22Rv1 (cell line): ENCODE measurements around the gene DPP3.

ENCODE experiments used
- H3K27ac ChIP-seq: fragments of 450-650 bp; 2 replicates; pipeline ENCODE4 v1.5.1; 2017
- ZFX ChIP-seq: fragments of 450-650 bp; IDR thresholded peaks from 2 replicates; pipeline ENCODE4 v1.6.1; 2017; ENCODE audit warnings: antibody characterized with exemption, borderline replicate concordance
- TF ChIP-seq, protein P1 (sequence below): fragments of 450-650 bp; IDR thresholded peaks from 2 replicates; pipeline ENCODE4 v1.5.1; 2017; ENCODE audit warnings: mild to moderate bottlenecking

Gene DPP3

DNA sequence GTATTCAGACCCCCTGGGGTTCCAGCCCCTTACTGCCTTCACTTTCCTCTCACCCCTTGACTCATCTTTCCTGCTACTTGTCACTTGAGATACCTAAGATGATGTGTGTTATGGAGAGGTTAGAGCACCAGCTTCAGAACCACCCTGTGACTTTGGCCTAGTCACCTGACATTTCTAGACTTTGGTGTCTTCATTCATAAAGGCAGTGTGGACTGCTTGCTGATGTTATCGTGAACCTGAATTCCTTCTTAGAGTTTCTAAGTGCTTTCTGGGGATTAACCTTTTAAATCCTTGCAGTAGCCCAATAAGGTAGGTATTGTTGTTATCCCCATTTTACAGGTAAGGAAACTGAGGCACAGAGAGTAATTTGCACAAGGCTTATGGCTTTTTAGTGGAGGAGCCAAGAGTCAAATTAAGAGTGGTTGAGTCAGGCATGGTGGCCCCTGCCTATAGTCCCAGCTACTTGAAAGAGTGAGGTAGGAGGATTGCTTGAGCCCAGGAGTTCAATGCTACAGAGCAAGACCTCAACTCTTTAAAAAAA is 25.1 kb downstream of the DPP3 start:
- H3K27ac ChIP-seq: no peak overlapping the region

DNA sequence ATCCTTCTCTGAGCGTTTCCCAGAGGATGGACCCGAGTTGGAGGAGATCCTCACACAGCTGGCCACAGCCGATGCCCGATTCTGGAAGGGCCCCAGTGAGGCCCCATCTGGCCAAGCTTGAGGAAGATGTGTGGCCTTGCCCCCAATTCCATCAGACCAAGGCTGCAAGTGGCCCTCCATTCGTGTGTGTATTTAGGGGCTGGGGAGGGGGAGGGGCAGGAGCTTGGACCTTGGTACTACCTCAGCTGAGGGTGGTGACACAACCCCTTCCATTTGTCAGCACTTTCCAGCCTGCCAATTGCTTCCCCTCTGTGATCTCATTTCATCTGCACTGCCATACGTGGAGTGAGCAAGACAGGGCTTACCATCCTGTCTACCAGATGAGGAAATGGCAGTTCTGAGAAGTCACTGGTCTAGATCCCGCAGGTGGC is 28.9 kb downstream of the DPP3 start:
- no peak for TF ChIP-seq ZFX
- TF ChIP-seq, protein P1, sequence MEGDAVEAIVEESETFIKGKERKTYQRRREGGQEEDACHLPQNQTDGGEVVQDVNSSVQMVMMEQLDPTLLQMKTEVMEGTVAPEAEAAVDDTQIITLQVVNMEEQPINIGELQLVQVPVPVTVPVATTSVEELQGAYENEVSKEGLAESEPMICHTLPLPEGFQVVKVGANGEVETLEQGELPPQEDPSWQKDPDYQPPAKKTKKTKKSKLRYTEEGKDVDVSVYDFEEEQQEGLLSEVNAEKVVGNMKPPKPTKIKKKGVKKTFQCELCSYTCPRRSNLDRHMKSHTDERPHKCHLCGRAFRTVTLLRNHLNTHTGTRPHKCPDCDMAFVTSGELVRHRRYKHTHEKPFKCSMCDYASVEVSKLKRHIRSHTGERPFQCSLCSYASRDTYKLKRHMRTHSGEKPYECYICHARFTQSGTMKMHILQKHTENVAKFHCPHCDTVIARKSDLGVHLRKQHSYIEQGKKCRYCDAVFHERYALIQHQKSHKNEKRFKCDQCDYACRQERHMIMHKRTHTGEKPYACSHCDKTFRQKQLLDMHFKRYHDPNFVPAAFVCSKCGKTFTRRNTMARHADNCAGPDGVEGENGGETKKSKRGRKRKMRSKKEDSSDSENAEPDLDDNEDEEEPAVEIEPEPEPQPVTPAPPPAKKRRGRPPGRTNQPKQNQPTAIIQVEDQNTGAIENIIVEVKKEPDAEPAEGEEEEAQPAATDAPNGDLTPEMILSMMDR: no peak
- H3K27ac ChIP-seq: no peak overlapping the region

More for the DNA sequence above, 25.1 kb downstream of the DPP3 start:
- TF ChIP-seq ZFX: no peak
- TF ChIP-seq, protein P1: no peak

DNA sequence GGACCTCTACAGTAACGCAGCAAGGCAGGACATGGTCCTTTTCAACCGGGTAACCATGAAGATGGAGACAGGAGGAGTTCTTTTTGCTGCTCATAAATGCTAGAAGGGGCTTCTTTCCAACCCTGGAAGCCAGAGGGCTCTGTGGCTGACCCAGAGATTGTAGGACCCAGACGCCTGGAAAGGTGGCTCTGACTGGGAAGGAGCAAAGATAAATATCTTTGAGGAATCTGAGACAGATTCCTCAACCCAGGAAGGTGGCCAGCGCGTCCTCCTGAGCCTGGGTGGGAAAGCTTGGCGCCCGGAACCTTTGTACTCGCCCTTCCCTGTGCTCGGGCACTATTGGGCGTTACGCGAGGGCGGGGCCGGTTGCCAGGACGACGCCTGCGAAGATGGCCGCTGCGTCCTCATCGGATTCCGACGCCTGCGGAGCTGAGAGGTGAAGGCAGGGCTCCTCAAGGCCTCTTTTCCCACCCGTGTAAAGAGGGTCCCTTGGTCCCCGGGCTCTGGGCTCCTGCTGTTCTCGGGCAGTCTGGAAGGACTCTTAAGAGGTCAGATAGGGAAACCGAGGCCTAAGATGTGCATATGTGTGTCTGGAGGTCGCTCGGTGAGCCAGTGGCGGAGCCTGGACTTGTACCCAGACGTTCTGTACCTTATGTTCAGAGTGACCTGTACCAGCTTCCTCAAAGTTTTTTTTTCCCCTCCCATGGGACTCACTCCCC is 30.2 kb downstream of the DPP3 start, which contains the start of gene BBS1:
TSS of gene BBS1 (plus strand) at position 365 of the 719 bp plus-strand sequence. CDS start at position 390, 25 bp downstream.
- TF ChIP-seq, protein P1: no peak
- no peak for TF ChIP-seq ZFX
- H3K27ac ChIP-seq: peak within 1 kb of the TSS; percentile 65

- H3K27ac ChIP-seq: peak overlapping the region; percentile 65
- TF ChIP-seq, protein P1: no peak
- TF ChIP-seq ZFX: no peak
Observed at GRCh38 chr11:66510990-66511339, 30.7 kb downstream of the DPP3 start.

DNA sequence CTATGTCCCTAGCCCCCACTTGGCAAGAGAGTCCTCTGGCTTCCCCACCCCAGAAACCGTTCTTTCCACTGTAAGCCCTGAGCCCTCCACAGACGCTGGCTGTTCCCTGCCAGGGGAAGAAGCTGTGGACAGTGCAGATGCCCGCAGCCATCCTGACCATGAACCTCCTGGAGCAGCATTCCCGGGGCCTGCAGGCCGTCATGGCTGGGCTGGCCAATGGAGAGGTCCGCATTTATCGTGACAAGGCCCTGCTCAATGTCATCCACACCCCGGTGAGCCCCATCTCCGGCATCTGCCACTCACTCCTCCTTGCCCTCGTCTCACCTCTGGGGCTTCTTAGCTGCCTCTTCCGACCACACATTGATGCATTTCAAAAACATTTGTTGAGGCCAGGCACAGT is 43.4 kb downstream of the DPP3 start:
- H3K27ac ChIP-seq: no peak overlapping the region
- no peak for TF ChIP-seq ZFX
- TF ChIP-seq, protein P1: no peak

DNA sequence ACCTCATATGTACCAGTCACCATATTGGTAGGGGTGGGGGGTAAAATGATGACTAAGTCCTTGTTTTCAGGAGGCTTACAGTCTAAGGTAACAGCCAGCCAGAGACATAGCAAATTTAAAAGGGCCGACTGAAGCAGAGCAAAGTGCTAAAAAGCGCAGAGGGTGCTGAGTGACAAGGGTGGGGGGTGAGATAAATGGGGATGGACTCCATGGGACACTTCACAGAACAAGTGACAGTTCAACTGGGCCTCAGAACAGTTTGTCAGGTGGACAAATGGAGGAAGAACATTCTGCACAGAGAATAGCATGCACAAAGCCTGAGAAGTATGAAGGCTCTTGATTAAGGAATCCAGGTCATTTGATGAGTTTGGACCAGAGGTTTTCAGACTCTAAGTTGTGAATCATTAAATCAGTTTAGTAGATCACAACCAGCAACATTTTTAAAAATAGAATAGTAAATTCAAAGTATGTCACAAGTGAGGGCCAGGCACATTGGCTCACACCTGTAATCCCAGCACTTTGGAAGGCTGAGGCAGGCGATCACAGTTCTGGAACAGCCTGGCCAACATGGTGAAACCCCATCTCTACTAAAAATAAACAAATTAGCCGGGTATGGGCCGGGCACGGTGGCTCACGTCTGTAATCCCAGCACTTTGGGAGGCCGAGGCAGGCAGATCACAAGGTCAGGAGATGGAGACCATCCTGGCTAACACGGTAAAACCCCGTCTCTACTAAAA is 44.2 kb downstream of the DPP3 start:
- TF ChIP-seq, protein P1: no peak
- no peak for TF ChIP-seq ZFX
- H3K27ac ChIP-seq: no peak overlapping the region

GRCh38 chr11:66529069-66529468 is 48.8 kb downstream of the DPP3 start:
- TF ChIP-seq, protein P1: no peak
- TF ChIP-seq ZFX: no peak
- H3K27ac ChIP-seq: no peak overlapping the region
